Epithelial cell of esophagus (primary cell): ENCODE measurements around the gene GAN.

Source experiments
- DNase-seq: peaks from one replicate; pipeline ENCODE4 v3.0.0; 2010; ENCODE audit warnings: low read depth
- H3K4me3 ChIP-seq: 2 replicates; pipeline ENCODE4 v1.5.1; 2011; ENCODE audit warnings: mild to moderate bottlenecking, low read length, control low read depth
- CTCF ChIP-seq: IDR thresholded peaks from 2 replicates; pipeline ENCODE4 v1.5.1; 2011; ENCODE audit warnings: low read depth, mild to moderate bottlenecking, low read length, control low read depth, inconsistent platforms; ENCODE audit not compliant: insufficient read depth; ENCODE audit errors: missing control alignments

Gene GAN

GRCh38 chr16:81394966-81395655, 80.3 kb downstream of the GAN start:
- no peak overlapping the region for H3K4me3 ChIP-seq
- no peak for DNase-seq
- no peak for TF ChIP-seq CTCF

- DNase-seq, result no peak
- no peak for TF ChIP-seq CTCF
Observed at GRCh38 chr16:81397058-81397878, 82.5 kb downstream of the GAN start.

GRCh38 chr16:81397879-81398520, 83.2 kb downstream of the GAN start:
- no peak for TF ChIP-seq CTCF
- no peak for DNase-seq
- no peak overlapping the region for H3K4me3 ChIP-seq

More at GRCh38 chr16:81397058-81397878, 82.5 kb downstream of the GAN start:
- H3K4me3 ChIP-seq, result no peak overlapping the region

- H3K4me3 ChIP-seq, result no peak overlapping the region
- DNase-seq, result no peak
- no peak for TF ChIP-seq CTCF
Observed at GRCh38 chr16:81399909-81400308, 85.1 kb downstream of the GAN start.

GRCh38 chr16:81401035-81401950, 86.5 kb downstream of the GAN start:
- TF ChIP-seq CTCF, result no peak
- DNase-seq, result peak; percentile 96
- H3K4me3 ChIP-seq, result no peak overlapping the region

- no peak for TF ChIP-seq CTCF
- no peak overlapping the region for H3K4me3 ChIP-seq
- DNase-seq, result no peak
Observed at GRCh38 chr16:81403208-81403600, 88.4 kb downstream of the GAN start.
